ENCODE measurements around the gene FAM53A.

GRCh38 chr4:1616557-1616930 lies 67.6 kb downstream of the FAM53A start:
- TF ChIP-seq, protein P1, sequence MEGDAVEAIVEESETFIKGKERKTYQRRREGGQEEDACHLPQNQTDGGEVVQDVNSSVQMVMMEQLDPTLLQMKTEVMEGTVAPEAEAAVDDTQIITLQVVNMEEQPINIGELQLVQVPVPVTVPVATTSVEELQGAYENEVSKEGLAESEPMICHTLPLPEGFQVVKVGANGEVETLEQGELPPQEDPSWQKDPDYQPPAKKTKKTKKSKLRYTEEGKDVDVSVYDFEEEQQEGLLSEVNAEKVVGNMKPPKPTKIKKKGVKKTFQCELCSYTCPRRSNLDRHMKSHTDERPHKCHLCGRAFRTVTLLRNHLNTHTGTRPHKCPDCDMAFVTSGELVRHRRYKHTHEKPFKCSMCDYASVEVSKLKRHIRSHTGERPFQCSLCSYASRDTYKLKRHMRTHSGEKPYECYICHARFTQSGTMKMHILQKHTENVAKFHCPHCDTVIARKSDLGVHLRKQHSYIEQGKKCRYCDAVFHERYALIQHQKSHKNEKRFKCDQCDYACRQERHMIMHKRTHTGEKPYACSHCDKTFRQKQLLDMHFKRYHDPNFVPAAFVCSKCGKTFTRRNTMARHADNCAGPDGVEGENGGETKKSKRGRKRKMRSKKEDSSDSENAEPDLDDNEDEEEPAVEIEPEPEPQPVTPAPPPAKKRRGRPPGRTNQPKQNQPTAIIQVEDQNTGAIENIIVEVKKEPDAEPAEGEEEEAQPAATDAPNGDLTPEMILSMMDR (IDR thresholded peaks at IDR 0.05; ENCODE audit: low read depth, low read length, missing input control): no peak
- TF ChIP-seq TAF1 (conservative IDR thresholded peaks at IDR 0.05): no peak
- no peak for TF ChIP-seq MAX (IDR thresholded peaks at IDR 0.05)
- no peak for TF ChIP-seq RAD21 (IDR thresholded peaks at IDR 0.05)
- TF ChIP-seq RXRA (IDR thresholded peaks at IDR 0.05): no peak
- no peak for TF ChIP-seq FOXA1 (IDR thresholded peaks at IDR 0.05)
